GM18858 (cell line): ENCODE data around the gene RPS8.
"Not testable (repeated sequence)": the region's sequence is repeated elsewhere in the genome, so short reads cannot be mapped to it uniquely, and the experiment has no call there.

ENCODE experiments used
- ATAC-seq: cut with Tn5 transposase; IDR thresholded peaks from one replicate; pipeline ENCODE4 v1.9.1; 2021; ENCODE audit not compliant: unreplicated experiment

Gene RPS8

DNA sequence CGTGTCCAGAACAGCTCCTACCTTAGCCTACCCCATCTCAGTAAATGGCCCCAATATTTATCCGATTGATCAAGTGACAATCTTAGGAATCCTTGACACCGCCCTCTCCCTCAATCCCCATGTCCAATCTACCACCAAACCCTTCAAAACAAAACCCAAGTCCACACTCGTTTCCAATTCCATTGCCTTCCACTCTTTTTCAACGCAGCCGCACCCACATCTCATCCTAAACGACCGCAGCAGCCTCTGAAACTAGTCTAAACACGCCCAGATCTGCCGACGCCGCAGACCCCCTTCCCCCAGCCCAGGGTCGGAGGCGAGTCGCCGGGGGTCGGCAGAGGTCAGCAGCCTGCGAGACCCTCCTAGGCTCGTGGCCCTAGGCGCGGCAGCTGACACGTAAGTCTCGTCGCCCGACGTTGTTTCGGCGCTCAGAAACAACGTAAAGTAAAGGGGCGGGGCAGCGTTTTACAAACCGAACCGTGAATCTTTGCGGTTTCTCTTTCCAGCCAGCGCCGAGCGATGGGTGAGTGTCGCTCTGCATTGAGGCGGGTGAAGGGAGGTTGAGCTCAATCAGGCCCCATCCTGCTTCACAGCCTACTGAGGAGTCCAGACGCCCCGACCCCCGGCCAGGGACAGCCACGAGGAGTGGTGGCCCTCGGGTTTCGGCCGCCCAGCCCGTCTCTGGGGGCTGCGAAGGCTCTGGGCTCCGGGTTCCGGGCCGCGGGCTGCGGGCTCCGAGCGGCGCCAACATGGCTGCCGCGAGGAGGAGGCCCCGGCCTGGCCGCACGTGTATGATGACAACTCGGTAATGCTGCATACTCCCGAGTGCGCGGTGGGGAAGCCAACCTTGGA lies at the start of gene RPS8:
Gene RPS8, plus strand, starts transcription at position 463 of the 852 bp plus-strand sequence. Its CDS starts 57 bp downstream, at position 520.
- ATAC-seq: peak; percentile 52

DNA sequence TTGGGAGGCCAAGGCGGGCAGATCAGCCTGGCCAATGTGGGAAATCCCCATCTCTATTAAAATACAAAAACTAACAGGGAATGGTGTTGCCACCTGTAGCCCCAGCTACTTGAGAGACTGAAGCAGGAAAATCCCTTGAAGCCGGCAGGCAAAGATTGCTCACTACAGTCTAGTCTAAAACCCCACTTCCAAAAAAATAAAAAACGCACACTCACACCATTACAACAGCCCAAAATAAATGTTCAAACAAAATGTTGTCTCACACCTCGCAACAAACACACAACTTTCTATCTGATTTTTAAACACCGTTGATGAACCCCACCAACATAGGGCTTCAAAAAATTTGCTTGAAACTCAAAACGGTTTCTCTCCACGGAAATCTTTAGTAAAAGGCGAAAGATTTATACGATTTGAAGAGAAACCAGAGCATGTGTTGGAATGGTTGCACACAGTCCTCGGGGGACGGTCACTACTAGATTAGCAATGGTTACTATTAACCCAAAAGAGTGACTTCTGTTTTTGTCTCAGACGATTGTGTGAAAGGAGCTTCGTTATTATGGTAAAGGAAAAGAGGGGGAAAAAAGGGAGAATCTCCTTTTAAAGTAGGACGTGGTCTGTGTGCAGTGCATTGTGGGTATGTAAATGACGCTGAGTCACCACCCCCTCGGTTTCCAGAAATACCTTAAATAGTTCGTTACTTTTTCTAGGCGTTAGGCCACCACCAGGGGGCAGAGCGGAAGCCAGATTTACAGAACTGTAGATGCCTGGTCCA lies 44.4 kb upstream of the RPS8 start, which contains the start of gene RNU5D-1:
Gene RNU5D-1, minus strand, starts transcription at position 430 of the 772 bp plus-strand sequence.
- peak; percentile 60 for ATAC-seq

DNA sequence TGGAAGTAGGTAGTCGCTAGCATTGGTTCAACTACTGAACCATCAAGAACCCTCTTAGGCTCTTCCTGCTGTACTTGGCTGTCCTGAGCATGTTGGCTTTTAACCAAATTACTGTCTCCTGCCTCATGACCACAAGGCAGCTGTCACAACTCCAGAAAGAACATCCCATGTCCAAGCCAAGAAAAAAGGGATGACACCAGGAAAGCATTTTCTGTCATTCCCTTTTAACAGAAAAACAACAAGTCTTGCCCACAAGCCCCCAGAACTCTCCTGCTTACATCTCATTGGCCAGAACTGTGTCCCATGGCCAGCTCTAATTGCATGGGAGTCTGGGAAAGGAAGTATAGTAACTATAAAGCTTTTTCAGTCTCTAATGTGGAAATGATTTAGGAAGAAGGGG lies 42.0 kb upstream of the RPS8 start:
- ATAC-seq: no peak

DNA sequence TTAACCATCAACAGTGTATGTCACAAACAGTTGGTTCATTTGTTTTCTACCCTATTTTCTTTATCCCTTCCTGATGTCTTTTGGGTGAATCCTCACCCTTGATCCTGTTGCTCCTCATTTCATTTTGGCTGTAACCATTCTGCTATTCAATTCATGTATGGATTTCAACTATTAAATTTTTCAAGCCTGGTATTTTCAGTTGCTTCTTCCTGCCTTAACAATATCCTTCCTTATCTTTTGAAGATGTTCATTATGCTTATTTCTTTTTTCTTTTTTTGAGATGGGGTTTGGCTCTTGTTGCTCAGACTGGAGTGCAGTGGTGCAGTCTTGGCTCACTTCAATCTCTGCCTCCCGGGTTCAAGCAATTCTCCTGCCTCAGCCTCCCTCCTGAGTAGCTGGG lies 41.6 kb upstream of the RPS8 start:
- no peak for ATAC-seq

DNA sequence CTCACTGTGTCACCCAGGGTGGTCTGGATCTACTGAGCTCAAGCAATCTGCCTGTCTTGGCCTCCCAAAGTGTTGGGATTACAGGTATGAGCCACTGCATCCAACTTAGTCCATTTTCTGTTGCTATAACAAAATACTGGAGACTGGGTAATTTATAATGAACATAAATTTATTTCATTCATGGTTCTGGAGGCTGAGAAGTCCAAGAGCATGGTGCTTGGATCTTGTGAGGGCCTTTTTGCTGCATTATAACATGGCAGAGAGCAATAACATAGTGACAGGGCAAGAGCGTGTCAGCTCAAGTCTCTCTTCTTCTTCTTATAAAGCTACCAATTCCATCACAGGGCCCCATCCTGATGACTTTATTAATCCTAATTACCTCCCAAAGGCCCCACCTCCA lies 39.3 kb upstream of the RPS8 start:
- ATAC-seq: no peak

DNA sequence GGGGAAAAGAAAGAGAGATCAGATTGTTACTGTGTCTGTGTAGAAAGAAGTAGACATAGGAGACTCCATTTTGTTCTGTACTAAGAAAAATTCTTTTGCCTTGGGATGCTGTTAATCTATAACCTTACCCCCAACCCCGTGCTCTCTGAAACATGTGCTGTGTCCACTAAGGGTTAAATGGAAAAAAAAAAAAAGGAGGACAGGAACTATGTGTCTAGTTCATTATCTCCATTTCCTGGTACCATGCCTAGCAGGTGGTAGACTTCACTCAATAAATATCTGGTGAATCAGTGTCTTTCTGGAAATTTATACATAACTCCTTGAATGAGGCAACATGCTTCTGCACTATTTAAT lies 36.4 kb upstream of the RPS8 start:
- ATAC-seq: not testable (repeated sequence)

DNA sequence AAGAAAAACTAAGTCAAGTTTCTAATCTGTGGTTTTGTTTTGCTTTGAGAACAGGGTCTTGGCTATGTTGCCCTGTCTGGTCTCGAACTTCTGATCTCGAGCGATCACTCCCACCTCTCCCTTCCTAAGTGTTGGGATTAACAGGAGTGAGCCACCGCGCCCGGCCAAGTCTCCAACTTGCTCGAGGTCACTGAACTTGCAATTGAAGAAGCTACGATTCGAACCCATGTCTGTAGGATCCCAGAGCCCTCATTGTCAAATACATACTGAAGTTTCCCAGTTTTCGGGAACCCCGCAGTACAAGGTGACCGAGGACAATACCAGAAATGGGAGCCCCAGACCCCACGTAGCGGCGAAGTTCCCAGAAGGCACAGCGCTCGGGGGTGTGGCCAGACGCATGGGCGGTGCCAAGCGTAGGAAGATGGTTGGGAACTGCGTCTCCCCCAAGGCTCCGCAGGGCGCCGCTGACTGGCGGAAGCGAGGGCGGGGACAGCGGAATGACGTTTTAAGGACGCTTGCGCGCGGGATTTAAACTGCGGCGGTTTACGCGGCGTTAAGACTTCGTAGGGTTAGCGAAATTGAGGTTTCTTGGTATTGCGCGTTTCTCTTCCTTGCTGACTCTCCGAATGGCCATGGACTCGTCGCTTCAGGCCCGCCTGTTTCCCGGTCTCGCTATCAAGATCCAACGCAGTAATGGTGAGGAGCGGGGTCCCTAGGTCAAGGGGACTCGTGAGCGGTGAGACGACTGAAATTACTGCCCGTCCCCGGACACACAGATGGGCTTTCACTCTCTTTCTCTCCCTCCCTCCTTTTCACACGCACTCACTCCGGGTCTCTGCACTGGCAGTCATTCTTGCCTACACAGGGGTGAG lies 35.8 kb upstream of the RPS8 start, which contains the start of gene KIF2C:
Gene KIF2C, plus strand, starts transcription at position 531 of the 872 bp plus-strand sequence. Its CDS starts 96 bp downstream, at position 627.
- ATAC-seq: peak; percentile 87

DNA sequence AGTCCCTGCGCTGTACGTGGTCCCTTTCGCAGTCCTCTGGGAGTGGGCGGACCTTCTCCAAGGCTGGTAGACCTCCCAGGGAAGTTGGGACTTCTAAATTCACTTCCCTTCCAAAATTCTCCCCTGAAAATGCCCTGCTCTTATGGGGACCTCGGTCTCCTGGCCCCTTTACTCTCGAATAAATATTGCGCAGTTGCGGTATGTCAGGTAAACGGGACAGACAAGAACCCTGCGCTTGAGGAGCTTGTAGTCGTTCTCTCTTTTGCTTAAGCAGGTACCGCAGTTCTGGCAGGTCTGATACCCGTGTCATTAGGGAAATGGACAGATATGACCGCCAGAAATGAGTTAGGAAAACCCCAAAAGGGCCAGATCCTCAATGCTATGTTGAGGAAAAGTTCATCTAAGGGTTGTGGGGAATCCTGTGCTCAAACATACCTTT lies 35.1 kb upstream of the RPS8 start:
- ATAC-seq: no peak

DNA sequence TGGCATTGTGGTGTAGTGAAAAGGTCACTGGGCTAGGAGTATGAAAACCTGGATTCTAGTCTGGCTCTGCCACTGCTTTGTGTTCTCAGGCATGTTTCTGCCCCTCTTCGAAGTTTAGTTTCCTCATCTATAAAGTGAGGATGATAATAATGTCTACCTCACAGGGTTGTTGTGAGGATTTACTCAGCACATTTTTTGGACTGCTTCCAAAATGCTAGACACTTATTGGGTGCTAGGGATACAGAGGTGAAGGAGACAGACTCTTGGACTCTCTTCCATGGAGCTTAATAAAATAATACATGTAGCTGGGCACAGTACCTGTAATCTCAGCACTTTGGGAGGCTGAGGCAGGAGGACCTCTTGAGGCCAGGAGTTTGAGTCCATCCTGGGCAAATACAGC lies 32.1 kb upstream of the RPS8 start:
- no peak for ATAC-seq

DNA sequence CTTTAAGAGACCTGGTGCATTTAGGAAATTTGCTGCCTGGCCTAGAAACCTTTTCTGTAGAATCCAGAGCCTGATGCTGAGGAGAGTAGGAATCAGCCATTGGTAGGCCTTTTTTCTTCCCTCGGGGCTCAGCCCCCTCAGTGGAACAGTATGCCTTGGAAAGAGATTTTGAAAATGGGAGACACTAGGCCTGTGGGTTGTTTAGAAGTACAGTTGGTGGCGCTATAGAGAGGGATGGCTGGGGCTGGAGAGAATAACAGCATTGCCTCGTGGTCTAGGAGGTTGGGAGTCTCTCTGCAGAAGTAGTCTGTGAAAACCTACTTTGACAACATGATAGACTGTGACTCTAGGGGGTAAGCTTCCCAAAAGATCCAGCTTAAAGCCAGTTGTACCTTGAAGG lies 27.5 kb upstream of the RPS8 start:
- no peak for ATAC-seq

DNA sequence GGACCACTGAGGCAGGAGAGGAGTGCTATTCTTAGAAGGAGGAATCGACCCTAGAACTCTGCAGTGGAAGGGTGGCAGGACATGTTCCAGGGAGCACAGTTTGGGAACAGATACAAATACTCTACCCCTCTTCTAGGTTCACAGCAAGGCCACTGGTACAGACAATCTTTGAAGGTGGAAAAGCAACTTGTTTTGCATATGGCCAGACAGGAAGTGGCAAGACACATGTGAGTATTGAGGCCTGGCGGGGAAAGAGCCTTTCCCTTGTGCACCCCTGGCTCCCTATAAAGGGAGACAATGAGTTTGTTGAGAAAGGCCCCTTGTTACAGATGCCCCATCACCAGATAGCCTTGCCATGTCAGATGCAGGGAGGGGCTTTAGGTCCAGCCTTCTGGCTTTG lies 17.9 kb upstream of the RPS8 start:
- ATAC-seq: no peak

DNA sequence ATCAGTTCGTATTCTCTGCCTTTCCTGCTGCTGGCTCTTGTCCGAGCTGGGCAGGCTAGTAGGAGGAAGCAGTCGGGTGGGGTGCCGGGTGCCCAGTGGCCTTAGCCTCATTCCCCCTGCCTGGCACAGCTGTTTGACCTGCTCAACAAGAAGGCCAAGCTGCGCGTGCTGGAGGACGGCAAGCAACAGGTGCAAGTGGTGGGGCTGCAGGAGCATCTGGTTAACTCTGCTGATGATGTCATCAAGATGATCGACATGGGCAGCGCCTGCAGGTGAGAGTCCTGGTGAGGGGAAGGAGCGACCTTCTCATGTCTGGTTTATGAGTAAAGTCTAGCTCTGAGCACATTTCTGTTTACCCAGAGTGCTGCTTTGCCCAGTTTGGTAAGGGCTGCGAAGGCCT lies 16.3 kb upstream of the RPS8 start:
- no peak for ATAC-seq

DNA sequence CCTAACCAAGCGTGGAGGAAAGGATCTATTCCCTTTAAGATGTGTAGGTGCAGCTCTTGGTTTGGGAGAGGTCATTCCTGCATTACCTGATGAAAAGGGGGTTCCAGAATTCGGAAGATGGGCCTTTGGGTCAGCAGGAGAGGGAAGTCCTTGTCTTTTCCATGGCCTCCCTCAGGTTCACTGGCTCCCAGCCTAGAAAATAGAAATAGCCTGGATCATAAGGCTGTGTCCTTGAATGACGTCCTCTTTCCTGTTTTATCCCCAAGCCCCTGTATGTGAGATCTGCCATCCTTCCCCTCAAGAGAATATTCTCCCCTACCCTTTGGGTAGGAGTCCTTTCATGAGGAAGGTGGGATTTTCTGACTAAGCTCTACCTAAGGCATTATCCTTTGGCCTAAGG lies 14.5 kb upstream of the RPS8 start:
- ATAC-seq: no peak

DNA sequence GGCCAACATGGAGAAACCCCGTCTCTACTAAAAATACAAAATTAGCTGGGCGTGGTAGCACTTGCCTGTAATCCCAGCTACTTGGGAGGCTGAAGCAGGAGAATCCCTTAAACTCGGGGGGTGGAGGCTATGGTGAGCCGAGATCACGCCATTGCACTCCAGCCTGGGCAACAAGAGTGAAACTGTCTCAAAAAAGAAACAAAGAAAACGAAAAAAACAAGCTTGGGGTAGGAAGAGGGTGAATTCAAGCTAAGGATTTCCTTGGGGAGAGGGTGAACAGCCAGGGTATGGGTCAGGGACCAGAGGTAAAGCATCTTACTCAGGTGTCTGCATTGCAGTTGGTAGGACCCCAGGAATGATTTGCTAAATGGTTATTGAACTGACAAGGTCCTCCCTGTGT lies 8.9 kb upstream of the RPS8 start:
- ATAC-seq: not testable (repeated sequence)

DNA sequence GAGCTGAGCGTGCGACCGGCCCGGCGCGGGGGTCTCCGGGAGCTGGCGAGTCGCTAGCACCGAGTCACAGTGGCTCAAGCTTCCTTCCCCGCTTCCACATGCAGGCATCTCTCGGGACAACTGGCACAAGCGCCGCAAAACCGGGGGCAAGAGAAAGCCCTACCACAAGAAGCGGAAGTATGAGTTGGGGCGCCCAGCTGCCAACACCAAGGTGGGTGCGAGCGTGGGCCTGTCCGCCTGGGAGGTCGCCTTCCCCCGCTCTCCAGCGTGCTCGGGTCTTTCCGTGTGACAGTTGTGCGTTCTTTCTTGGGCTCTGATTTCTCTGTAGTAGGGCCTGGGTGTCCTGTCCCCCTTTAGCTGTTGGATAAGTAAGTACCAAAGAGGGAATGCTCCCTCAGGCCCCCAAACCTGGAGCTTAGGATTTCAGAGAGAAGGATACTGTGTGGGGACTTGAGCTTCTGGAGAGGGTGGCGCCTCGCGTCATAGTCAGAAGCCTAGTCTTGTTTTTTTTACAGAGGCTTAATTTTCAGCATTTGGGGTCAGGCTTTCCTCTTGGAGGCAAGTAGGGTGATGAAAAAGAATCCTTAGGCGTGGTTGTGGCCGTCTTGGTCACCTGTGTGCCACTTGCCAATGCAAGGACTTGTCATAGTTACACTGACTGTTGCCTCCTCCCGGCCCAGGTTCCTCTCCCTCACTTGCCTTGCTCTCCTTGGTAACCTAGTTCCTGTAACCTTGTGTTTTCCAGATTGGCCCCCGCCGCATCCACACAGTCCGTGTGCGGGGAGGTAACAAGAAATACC lies 790 bp downstream of the RPS8 start:
- ATAC-seq: no peak

DNA sequence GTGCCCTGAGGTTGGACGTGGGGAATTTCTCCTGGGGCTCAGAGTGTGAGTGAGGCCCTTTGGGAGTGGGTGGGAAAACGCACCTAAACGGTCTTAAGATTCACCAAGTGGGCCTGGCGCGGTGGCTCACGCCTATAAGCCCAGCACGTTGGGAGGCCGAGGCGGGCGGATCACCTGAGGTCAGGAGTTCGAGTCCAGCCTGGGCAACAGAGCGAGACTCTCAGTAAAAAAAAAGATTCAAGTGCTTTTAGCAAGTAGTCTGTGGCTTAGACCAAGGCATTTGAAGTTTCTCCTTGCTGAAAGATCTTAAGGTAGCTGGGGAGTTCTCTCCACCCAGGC lies 1.4 kb downstream of the RPS8 start:
- ATAC-seq: no peak

DNA sequence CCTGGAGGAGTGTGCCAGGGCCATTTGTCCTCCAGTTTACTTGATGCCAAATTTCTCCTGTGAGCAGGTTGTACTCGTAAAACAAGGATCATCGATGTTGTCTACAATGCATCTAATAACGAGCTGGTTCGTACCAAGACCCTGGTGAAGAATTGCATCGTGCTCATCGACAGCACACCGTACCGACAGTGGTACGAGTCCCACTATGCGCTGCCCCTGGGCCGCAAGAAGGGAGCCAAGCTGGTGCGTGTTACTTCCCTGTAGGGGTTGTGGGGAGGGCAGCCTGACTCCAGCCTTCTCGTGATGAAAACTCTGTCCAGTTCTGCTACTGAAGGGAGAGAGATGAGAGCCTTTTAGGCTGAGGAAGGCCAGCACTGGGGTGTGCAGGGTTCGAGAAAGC lies 2.2 kb downstream of the RPS8 start:
- ATAC-seq: no peak

DNA sequence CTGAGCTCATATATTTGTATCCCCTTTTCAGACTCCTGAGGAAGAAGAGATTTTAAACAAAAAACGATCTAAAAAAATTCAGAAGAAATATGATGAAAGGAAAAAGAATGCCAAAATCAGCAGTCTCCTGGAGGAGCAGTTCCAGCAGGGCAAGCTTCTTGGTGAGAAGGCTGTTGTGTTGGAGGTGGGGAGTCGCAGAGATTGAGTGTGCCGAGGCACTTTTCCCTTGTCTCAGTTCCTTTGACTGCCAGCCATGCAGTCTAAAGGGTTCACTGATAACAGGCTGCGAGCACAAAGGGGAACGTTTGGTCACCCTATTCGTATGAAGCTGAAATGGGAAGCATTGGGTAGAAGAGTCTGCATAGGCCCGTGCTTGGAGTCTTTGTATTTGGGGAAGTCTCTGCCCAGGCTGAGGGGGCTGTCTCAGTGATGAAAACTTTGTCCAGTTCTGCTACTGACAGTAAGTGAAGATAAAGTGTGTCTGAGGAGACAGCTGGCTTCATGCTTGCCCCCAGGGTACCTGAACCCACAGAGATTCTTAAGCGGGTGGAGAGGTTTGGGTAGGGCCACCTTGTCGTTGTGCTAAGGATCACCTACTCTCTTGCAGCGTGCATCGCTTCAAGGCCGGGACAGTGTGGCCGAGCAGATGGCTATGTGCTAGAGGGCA lies 2.8 kb downstream of the RPS8 start:
- no peak for ATAC-seq

DNA sequence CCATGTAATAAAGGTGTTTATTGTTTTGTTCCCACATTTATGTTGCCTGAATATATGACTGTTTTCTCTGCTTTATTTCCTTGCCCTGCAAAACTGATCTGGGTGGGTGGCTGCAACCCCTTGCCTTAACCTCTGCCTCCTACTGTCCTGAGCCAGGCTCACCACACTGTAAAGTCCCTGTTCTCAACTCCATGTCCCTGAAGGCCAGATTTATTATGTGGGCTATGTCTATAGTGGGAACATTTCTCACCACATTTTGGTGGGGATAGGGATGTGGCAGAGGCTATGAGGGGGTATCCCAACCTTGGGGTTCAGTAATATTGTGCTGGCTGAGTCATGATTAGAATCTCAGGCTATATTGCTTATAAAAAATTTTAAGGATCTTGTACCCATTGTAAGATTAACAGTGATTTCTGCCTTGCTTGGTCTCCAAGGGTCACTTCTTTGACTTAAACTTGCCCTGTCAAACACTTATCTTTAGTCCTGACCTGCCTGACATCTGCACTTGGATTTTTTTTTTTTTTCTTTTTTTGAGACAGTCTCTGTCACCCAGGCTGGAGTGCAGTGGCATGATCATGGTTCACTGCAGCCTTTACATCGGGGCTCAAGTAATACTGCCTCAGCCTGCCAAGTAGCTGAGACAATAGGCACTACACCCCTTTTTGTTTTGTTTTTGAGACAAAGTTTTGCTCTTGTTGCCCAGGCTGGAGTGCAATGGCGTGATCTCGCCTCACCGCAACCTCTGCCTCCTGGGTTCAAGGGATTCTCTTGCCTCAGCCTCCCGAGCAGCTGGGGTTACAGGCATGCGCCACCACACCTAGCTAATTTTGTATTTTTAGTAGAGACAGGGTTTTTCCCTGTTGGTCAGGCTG lies 3.6 kb downstream of the RPS8 start:
- ATAC-seq: no peak
